ENCODE measurements around the gene MSI2.
"Not testable (repeated sequence)": the region's sequence is repeated elsewhere in the genome, so short reads cannot be mapped to it uniquely, and the experiment has no call there.

Gene MSI2

GRCh38 chr17:57292091-57292490 lies 35.8 kb downstream of the MSI2 start:
- no peak for DNase-seq (ENCODE audit: low spot score)

GRCh38 chr17:57293077-57293476 lies 36.8 kb downstream of the MSI2 start:
- DNase-seq (ENCODE audit: low spot score) = no peak

DNA sequence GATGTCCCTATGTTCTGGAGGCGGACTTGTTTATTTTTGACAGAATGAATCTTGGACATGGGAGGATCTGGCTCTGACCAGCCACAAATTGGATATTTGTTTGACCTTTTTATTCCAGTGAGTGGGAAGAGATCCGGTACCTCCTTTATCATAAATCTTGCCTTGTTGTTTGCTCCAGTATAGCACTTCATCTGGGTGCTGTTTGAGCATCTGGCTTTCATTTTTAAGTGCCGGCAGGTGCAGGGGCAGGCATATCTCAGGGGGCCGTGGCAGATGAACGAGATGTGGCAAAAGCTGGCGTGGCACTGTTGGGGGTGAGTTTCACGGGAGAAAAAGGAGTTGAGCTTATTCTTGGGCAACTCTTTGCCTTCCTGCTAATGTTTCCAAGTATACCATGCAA lies 37.8 kb downstream of the MSI2 start:
- DNase-seq (ENCODE audit: low spot score) = no peak

GRCh38 chr17:57294629-57295501 lies 38.5 kb downstream of the MSI2 start:
- DNase-seq (ENCODE audit: low spot score) = peak; percentile 19

DNA sequence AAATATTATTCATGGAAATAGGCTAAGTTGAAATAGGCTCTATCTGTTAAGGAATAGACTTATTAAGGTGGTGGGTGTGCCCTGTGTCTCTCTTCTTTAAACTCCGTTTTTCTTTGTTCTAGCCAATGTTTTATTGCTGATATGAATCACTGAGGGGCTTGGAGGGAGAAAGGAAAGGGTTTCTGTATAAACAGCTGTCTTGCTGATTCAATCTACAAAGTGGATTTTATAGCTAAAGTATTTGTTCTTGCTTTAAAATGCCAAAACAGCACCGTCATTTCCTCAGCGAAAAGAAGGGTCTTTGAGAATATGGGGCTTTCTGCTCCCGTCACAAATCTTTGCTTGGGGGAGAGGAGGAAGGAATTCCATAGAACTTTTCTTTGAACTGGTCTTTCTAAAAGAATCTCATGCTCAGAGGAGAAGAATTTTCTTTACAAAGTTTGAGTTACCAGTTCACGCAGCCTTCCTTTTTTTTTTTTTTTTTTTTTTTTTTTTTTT lies 39.3 kb downstream of the MSI2 start:
- no peak for DNase-seq (ENCODE audit: low spot score)

GRCh38 chr17:57296231-57296630 lies 39.9 kb downstream of the MSI2 start:
- no peak for DNase-seq (ENCODE audit: low spot score)

- DNase-seq (ENCODE audit: low spot score) = no peak
These were observed 42.9 kb downstream of the MSI2 start for GRCh38 chr17:57299176-57299575.

GRCh38 chr17:57300592-57300991 lies 44.3 kb downstream of the MSI2 start:
- DNase-seq (ENCODE audit: low spot score) = not testable (repeated sequence)

- no peak for DNase-seq (ENCODE audit: low spot score)
These were observed 46.6 kb downstream of the MSI2 start for GRCh38 chr17:57302690-57303465.

GRCh38 chr17:57305144-57305728 lies 48.9 kb downstream of the MSI2 start:
- DNase-seq (ENCODE audit: low spot score) = no peak

DNA sequence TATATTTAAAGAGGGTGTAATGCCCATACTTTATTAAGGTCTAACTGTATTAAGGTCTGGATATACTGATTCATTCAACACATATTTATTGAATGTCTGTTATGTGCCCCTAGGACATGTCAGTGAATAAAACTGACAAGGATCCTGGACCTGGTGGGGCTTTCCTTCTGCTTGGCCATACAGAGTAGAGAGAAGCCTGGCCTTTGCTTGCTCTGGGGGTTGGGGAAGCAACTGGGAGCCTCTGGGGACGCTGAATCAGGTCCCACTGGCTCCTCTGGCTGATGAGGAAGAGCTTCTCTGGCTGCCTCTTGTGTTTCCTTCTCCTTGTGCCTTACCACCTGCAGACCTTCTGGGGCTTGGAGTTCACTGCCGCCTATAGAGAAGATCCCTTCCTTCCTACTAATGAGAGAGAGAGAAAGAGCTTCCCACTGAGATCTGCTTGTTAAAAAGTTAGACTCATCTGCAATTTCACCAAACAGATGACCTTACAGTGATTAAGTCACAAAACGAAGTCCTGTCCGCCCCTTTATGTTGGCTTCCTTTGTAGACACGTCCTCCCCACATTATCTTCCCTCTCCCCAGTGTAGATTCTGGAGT lies 49.7 kb downstream of the MSI2 start:
- DNase-seq (ENCODE audit: low spot score) = no peak

GRCh38 chr17:57308543-57309186 lies 52.3 kb downstream of the MSI2 start:
- DNase-seq (ENCODE audit: low spot score) = no peak

DNA sequence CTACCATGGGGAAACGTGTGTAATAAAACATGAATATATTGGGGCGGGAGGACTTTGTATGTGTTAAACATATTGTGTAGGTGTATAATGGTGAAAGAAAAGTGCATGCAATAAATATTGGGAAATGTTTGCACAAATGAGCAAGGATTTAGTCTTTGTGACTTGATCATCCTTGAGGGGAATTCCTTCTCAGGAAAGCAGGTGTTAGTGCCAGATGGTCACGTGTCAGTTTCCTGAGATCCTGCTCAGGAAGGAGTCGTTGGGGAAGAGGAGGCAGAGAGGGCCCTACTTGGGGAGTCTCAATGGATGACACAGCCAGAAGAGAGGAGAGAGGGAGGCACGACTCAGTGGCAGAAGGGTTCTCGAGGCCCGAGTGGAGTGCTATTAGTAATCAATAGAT lies 53.2 kb downstream of the MSI2 start:
- DNase-seq (ENCODE audit: low spot score) = no peak

DNA sequence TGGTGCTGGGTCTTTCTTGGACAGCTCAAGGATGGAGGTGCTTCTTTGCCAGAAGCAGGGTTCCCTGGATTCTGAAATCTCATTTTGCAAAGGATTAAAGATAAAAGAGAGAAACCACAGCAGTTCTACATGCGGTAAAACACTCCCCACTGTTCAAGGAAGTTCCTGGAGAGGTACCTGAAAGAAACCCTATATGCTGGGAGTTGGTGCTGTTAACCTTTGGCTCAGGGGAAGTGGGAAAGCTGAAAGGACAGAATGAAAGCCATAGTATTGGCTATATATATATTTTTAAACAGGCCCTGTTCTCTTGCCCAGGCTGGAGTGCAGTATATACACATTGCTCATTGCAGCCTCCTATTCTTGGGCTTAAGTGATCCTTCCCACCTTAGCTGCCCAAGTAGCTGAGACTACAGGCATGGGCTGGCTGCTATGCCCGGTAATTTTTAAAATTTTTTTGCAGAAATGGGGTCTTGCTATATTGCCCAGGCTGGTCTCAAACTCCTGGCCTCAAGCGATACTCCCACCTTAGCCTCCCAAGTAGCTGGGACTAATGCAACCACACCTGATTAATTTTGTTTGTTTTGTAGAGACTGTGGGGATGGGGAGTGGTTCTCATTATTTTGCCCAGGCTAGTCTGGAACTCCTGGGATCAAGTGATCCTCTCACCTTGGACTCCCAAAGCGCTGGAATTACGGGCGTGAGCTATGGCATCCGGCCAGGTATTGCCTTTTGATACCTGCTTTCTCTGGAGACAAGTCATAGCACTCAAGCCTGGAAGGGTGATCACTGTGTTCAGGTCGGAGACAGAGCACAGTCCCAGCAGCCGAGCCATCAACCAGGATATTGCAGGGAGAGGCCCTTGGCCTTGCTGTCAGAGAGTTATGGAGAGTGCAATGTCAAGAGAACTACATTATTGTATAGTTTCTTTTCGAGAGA lies 55.2 kb downstream of the MSI2 start:
- no peak for DNase-seq (ENCODE audit: low spot score)

DNA sequence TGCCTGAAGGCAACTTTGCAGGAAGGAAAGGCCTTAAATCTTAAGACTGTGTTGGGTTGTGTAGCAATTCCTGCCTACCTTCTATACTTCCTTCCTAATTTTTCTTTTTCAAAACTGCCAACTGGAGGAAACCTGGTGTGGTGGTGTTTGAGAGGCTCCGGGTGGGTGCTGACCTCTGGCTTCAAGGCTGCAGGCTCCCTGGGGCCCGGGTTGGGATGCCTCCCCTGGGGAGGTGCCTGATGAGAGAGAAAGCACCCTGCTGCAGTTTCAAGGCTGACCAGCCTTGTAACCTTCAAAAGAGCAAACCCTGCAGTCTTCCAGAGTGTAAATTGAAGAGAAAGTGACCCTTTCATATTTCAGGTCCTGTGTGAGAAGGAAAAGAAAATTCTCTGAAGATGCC lies 55.9 kb downstream of the MSI2 start:
- no peak for DNase-seq (ENCODE audit: low spot score)

DNA sequence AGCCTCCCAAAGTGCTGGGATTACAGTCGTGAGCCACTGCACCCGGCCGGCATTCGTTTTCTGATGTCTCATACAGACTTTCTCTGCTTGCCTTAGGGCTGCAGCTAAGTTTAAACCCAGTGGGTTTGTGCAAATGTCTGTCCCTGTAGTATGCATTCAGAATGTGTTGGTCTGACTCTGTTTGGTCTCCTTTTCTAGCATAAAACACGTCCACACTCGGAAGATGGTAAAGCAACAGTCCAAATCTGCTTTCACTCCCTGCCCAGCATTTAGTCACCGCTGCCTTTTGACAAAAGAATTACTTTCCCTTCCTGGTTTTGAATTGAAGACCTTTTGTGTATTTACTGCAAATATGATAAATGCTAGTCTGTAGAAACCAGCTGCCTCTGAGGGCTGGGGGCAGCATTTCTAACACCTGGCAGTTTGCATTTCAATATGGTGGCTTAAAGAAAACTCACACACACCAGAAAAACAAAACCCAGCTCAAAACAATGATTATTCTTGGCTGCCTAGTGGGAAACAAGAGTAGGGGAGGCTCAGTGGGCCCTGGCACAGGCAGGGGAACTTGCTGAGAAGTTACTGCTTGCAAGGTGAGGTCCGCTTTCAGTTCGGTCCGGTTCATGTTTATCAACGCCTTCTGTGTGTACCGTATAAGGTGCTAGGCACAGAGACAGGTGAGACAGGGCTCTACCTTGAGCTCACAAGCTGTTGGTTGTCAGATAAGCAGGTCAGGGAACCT lies 56.9 kb downstream of the MSI2 start:
- DNase-seq (ENCODE audit: low spot score) = no peak

DNA sequence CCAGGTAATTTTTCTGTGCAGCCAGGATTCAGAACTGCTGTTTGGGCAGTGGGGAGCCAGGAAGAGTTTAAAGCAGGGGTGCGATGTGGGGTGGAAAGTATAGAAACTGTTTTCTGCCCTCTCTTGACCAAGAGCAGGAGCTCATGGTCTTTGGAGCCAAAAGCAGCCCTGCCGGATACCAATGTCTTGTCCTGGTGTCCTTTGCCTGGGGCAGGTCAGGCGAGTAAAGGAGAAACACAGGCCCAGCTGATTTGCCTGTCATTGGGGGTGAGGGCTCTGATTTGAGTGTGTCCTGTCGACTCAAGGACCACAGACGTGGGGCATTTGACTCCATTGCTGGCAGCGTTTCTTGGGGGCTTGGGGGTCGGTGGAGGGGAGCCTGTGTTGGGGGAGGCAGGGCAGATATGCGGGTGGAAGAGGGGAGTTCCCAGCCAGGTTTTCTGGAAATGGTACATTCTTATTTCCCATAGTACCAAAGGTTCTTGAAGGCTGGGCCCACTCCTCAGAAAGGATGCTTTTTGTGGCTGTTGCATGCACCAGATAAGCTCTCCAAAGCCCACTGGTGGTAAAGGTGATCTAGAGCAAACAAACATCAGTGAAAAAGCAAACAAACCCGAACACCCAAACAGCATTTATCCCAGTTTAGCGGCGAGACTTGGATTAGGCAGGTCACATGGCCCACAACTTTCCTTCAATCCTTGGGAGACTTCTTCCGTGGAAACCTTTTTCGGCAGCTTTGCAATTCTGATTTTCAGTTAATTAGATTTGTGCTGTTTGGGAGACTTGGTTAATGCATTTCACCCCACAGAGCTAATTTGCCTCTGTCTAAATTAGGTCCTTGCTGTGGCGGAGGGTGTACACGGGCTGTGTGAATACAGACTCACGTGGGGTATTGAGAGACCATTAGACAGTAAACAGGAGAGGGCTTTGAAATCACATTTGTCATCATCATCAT lies 59.0 kb downstream of the MSI2 start:
- no peak for DNase-seq (ENCODE audit: low spot score)

GRCh38 chr17:57316361-57316760 lies 60.0 kb downstream of the MSI2 start:
- DNase-seq (ENCODE audit: low spot score) = no peak

DNA sequence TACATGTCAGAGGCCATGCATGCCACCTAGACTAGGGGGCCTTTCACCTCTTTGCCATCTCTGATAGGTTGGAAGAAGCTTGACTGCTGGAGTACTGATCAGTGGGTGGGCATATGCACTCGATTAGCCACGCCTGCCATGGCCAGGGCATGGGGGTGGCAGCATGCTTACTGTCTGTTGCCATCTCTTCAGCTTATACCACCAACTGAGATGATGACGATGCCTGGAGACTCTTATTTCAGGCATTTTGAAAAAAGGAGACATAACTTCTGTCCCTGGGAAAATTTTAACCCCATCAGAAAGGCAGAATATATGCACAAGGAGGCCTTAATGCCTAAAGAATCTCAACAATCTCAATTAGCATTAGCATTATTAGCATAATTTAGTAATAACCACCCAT lies 60.8 kb downstream of the MSI2 start:
- no peak for DNase-seq (ENCODE audit: low spot score)

All from hematopoietic multipotent progenitor cell treated with erythropoietin and hydrocortisone succinate and interleukin-3 and kit ligand, for 17 days (in vitro differentiated cells).